Smooth muscle cell of the brain vasculature (primary cell): ENCODE measurements around the gene ARRDC2.

Experiments
- DNase-seq: peaks from one replicate; pipeline ENCODE4 v3.0.0-alpha.2; 2012; ENCODE audit warnings: low read depth, low spot score

ARRDC2 gene

DNA sequence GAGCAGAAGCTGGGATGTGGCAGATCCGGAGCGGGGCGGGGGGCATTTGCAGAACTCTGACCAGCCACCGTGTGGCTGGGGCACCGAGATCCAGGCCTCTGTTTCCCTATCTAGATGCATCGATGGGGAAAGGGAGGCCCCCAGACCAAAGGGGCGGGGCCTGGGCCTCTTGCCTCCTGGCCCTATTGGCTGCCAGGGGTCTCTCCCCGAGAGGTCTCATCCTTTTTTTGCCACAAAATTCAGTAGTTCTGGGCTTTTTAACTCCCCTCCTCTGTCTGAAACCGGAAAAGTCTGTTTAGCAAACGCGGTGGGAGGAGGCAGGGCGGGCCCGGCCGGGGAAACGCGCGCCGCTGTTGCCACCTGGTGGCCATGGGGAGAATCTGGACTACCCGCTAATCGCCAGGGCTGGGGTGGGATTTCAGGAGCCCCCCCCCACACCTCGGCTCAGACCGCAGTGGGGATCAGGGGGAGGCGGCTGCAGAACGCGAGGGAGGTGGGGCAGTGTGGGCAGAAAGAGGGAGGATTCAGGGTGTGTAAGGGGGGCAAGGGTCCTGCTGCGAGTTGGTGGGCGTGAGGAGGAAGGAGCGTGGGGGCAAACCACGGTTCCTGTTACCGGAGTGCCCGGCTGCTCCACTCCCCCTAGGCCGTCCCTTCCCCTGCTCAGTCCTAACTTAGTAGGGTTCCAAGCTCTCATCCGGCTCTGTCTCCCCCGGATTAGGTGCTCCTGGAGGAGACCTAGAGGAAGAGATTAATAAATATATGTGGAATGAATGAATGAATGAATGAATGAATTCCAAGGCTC is 50.4 kb downstream of the ARRDC2 start:
- DNase-seq, result peak; percentile 64

DNA sequence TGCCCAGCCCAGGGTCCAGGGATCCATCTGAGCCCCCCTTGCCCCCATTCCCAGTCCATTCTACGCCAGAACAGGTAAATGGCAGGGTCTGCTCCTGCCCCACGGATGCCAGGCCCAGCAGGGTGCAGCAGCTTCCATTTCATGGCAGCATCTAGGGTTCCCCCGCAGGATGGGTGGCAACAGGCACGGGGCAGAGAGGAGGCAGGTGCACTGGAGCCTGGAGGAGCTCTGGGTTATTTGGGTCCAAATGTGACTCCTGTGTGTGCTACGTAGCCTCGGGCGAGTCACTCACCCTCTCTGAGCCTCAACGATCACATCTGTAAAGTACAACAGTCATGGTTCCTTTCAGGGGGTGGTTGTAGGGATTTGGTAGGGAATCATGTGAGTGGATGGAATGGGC is 51.3 kb downstream of the ARRDC2 start:
- no peak for DNase-seq

GRCh38 chr19:18059902-18060301 is 51.9 kb downstream of the ARRDC2 start:
- DNase-seq, result no peak

- DNase-seq, result no peak
These were observed 52.5 kb downstream of the ARRDC2 start for GRCh38 chr19:18060472-18060871.

DNA sequence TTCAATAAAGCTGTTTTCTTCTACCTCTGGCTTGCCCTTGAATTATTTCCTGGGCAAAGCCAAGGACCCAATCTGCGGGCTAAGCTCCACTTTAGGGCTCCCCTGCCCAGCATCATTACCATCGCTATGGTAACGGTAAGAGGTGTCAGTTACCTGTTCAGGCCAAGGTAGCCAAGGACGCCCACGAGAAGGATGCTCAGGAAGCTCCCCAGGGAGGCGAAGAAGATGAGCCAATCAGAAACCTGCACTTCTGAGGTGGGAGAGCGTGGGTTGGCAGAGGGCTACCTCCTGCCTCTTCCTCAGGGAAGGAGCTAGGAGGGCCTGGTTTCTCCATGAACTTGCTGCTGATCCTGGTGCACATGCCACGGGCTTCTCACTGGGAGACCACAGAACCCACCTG is 54.1 kb downstream of the ARRDC2 start:
- DNase-seq, result no peak

DNA sequence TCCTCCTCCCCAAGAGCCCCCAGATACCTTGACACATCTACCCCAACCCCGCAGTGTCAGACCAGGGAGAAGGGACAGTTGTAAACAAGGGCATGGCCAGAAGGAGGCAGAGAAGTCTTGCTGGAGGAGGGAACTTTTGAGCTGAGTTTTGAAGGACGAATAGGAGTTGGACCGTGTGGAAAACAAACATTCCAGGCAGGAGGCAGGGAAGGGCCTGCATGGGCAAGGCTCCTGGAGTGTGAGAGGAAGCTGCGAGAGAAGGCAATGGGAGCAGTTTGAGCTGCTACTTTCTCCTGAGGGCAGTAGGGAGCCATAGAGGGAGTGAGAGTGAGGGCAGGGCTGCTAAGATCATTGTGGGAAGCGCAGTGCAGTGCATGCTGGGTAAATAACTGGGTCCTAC is 55.5 kb downstream of the ARRDC2 start:
- DNase-seq, result no peak
